Activated CD8-positive, alpha-beta memory T cell treated with anti-CD3 and anti-CD28 coated beads, Interleukin-2, amount 50 U/mL, for 24 hours (primary cell): ENCODE results near the gene CAMP.
"Not testable (repeated sequence)": the region's sequence is repeated elsewhere in the genome, so short reads cannot be mapped to it uniquely, and the experiment has no call there.

Experiments used
- DNase-seq: peaks from one replicate; pipeline ENCODE4 v3.0.0-alpha.2; 2020; ENCODE audit errors: extremely low read depth

The CAMP gene, protein sequence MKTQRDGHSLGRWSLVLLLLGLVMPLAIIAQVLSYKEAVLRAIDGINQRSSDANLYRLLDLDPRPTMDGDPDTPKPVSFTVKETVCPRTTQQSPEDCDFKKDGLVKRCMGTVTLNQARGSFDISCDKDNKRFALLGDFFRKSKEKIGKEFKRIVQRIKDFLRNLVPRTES

DNA sequence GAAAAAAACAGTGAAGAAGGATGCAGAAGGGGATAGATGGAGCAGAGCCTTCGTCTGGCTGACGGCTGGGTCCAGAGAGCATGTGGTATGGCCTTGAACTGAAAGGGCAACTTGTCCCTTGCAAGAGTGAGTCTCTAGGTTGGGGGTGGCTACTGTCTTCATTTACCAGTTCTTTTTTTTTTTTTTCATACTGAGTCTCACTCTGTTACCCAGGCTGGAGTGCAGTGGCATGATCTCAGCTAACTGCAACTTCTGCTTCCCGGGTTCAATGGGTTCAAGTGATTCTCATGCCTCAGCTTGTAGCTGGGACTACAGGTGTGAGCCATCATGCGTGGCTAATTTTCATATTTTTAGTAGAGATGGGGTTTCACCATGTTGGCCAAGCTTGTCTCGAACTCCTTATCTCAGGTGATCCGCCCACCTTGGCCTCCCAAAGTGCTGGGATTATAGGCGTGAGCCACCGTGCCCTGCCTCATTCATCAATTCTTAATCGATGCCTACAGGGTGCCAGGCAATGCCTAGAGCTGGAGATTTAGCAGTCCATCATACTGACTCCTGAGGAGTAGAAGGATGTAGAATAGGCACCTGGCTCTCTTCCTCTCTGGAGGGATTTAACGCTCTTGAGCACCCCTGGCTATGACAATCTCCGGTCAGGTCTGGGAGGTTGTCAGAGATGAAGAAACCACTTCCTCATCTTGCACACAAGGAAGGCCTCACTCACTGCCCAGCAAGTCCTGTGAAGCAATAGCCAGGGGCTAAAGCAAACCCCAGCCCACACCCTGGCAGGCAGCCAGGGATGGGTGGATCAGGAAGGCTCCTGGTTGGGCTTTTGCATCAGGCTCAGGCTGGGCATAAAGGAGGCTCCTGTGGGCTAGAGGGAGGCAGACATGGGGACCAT, at the start of gene CAMP:
TSS of gene CAMP (plus strand) at position 880 of the 898 bp plus-strand sequence. CDS start at position 897, 17 bp downstream.
- DNase-seq: no peak

DNA sequence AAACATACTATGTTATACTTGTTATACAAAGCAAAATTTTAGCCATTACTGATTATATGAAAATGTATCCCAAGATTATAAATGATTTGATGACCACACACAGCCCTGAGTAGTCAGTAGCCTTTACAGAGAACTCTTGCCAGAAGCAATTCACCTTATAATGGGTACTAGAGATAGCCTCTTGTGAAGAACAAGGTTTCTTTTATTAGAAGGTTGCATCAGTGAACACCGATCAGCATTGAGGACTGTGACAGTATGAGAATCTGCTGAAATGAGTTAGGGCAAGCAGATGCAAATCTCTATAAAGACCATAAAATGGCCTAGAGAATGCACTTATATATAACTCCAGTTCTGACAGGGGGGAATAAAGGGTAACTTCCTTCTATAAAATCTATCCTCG, 45.2 kb upstream of the CAMP start:
- DNase-seq: no peak

DNA sequence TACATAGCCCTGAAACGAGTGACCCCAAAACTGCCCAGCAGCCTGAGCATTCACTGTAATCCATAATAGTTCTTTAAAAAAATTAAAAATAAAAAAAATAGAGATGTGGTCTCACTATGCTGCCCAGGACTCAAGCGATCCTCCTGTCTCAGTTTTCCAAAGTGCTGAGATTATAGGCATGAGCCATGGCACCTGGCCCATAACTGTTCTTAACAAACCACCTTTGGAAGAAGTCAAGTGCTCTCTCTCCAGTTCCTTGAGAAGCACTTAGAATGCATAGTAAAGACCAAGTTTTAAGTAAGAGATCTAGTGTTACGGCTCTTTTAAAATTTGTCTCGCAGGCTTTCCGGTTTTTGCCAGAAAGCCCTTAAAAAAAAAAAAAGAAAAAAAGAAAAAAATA, 43.3 kb upstream of the CAMP start:
- DNase-seq: no peak

DNA sequence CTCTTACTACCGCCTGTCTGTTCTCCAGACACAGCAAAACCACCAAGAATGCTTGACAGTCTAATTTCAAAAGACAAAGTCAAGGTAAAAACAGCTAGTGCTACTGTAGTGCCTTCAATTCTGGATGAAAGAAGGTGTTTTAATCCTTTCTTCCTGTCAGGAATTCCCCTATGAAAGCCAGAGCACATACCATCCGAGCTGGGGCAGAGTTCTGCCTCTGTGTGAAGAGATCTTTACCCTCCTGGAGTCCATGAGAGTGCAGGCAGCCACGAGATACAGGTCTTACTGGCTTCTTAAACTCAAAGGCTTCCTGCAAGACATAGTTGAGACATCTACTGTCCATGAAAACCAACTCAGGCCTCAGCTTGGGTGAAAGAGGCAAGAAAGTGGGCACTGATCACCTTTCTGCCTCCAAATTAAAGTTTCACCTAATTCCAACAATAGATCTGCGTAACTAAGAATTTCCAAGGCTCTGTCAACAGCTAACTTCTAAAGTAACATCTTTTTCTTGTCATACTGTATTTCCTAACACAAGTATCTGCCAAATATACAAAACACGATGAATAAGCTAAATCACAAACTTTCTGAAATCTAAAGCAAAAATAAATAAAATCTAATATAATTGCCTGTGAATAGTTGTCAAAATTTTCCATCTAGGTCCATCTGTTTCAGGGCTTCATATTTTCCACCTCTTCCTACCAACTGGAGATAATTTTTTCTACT, 42.6 kb upstream of the CAMP start:
- DNase-seq: no peak

DNA sequence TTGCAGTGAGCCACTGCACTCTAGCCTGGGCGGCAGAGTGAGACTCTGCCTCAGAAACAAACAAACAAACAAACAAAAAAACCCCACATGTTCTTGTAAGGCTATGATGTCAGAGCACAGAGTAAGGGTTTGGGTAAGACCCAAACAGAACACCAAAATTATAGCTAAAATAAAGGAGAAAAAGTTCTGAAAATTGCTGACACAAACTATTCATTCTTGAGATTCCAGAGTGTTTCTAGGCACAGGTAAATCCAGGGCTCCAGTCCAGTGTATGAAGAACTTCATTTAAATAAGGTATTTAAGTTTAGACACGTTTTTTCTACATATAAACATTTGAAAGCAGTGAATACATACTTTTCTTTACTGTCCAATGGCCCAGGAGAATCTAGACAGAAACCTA, 39.0 kb upstream of the CAMP start:
- DNase-seq: no peak

DNA sequence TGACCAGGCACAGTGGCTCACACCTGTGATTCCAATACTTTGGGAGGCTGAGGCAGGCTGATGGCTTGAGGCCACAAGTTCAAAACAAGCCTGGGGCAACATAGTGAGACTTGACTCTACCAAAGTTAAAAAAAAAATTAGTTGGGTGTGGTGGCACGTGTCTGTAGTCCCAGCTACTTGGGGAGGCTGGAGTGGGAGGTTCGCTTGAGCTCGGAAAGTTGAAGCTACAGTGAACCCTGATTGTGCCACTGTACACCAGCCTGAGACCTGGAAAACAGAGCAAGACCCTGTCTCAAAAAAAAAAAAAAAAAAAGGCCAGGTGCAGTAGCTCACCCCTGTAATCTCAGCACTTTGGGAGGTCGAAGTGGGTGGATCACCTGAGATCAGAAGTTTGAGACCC, 38.2 kb upstream of the CAMP start:
- no peak for DNase-seq

DNA sequence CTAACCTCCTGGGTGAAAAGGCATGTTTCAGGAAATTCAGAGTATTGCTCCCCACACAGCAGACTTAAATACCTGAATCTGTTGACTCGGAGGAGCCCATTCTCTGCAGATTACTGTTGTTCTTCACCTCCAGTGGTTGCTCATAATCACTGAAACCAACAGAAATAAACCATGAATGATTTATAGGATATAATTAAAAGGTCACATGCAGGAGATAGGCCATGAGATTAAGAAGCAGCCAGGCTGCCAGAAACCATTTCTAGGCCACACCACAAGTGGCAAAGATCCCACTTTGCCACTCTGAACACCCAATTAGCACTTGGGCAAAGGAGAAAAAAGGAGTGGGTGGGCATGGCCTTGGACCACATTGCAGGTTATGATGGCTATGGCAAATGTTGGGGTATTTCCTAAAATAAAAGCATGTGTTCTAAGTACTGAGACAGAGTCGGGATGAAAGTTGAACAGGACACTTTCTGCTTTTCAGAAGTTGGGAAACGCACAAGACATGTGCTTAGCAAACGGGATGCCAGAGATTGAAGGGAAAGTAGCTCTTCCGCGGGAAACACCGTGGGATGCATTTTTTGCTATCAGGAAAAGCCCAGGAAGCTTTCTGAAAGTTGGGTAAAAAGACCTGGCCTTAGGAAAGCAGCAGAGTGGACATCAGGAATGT, 36.5 kb upstream of the CAMP start:
- no peak for DNase-seq

DNA sequence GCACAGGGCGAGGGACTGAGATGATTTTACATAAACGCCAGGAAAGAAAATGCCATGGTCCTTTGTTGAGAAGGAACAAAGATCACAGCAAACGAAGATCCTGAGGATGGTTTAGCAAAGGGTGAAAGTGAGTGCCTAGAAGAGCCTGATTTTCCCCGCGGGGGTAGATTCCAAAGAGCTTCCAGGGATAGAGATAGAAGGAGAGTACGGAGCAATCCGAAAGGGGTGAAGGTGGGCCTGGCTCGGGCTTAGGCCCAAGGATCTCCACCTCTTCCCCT, 36.1 kb upstream of the CAMP start:
- DNase-seq: no peak

DNA sequence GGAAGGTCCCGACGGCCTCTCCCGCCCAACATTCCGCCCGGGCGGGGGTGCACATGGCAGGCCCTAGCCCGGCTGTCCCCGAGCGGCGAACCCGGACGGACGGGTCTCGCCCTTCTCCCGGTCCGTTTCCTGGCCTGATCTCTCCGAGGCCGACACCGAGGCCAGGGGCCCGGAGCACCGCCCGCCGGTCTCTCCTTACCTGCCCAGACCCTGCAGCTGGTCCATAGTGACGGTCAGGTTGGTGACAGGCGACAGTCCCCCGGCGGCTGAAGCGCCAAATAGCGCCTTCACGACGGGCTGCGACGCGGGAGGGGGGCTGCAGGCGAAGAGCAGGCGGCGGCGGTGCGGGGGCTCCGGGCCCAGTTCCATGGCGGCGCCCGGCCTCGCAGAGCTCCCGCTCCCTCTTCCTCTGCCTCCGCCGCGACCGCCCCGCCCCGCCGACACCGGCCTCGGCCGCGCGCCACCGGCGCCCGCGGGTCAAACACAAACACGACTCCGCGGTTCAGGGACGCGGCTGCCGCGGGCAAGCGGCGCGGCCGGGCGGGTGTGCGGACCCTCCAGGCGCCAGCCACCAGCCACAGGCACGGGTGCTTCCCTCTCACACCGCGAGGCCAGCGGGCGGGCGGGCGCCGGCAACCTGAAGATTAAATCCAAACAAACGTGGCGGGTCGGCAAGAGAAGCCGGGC, 35.6 kb upstream of the CAMP start:
- DNase-seq: no peak

DNA sequence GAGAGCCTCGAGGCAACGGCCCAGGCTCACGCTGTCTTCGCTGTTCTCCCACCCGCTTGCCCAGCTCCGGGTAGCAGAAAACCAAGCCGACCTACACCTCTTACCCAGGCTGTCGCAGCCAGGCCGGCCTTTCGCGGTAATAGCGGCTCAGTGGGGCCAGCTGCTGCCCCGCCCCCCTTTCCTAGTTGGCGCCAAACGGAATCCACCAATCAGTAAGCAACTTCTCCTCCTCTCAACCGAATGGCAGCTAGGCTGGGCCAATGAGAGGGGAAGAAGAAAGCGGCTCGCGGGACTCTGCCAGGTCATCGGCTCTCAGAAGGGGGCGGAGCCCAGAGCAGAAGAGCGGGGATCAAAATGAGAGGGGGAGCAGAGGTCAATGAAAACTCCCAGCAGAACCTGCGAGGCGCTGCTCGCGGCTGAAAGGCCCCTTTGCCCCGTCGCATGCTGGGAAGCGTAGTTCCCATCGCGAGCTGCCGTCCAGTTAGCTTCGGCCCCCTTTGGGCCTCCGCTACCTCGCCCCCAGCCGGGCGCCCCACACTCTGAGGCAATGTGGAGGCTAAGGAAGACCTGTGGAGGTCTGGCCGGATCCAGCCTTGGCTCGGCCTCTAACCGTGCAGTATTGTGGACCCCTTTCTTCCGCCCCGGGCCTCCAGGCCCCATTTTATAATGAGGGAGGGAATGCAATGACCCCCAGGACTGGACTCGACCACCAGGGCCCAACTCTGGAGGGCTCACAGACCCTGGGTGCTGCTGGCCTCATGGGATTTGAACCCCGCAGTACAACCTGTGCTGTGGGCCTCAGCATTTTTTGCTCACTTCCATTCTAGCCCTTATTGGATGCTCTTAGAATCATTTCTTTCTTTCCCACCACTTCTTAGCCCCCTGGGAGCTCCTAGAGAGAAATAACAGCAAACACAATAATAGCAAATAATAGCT, 34.8 kb upstream of the CAMP start, which contains the start of gene CDC25A:
TSS of gene CDC25A (minus strand) at position 152 of the 936 bp plus-strand sequence. CDS start 470 bp downstream, outside the sequence.
- peak; percentile 91 for DNase-seq

DNA sequence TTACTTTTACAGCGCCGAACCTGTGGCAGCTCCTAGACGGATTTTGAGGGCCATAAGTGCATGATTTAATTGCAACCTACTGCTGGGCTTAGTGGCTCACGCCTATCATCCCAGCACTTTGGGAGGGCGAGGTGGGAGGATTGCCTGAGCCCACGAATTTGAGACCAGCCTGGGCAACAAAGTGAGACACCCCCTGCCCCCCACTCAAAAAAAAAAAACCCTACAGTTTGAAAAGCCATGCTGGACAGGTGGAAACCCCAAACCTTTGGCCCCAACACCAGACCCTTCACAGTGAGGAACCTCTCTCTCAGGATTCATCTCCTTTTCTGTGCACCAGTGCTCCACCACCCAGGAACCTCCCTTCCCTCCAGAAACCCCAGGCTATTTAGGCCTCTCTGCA, 34.0 kb upstream of the CAMP start:
- no peak for DNase-seq

DNA sequence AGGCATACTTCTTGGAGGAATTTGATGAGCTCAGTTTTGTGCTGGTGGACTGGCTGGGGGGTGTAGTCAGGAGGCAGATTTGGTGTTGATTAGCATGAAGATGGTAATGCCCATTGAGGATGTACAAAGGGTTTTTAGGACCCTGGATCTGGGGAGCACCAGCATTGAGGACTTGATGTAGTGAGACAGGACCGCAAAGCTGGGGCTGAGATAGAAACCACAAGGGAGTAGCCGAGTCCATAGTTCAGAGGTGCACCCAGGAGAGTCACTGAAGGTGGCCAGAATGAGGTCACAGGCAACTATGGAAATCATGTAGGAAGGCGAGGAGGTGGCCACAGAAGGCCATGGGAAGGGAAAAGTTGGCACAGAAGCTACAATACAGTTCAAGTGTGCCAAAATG, 32.4 kb upstream of the CAMP start:
- no peak for DNase-seq

DNA sequence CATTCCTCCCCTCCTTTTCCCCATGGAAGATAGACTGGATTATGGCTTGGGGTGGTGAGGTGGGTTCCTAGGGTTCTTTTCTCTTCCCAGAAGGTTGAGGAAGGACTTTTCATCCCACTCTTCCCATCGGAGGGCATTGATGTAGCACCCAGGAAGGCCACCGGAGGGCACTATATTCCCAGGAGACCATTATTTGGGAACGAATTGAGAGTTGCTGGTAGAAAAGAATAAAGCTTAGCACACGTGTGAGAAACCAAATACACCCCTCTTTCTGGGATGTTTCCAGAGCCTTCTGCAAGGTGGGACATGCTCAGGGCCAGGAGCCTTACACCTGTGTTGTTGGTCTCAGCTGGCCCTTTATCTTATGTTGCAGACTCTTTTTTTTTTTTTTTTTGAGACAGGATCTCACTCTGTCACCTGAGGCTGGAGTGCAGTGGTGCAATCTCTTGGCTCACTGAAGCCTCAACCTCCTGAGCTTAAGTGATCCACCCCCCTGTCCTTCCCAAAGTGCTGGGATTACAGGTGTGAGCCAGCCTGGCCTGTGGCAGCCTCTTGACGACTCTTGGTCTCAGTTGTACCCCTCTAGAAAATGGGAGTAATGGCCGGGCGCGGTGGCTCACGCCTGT, 28.7 kb upstream of the CAMP start:
- no peak for DNase-seq

DNA sequence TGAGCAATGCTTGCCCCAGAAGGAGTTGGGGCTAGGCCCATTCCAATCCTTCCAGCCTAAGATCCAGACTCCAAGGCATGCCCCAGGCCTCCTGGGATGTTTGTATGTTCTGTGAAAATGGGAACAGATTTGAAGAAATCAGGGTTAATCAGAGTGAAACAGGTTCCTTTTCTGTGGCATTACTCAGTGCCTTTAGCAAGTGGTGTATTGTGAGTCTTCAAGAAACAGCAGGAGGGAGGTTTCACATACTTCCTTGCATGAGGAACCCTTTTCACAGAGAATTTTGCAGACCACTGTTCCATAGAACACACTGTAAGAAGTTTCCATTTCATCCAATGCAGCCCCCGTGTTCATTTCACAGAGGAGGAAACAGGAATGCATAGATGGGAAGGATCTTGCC, 26.7 kb upstream of the CAMP start:
- no peak for DNase-seq

DNA sequence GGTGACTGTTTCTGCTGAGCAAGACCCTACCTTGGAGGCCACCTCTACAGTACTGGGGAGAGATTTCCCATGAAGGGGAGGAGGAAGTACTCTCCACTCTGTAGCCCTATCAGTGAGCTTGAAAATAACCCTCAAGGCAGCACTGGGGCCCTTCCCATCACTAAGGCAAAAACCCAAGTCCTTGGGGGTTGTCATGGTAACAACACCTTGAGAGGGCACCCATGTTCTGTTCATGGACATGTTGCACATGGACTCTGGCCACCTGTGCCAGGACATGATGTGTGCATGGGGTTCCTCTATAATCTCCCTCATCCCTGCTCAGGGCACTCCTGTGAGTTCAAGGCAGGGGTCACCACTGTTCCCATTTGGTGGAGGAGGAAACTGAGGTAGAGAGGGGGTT, 24.2 kb upstream of the CAMP start:
- no peak for DNase-seq

DNA sequence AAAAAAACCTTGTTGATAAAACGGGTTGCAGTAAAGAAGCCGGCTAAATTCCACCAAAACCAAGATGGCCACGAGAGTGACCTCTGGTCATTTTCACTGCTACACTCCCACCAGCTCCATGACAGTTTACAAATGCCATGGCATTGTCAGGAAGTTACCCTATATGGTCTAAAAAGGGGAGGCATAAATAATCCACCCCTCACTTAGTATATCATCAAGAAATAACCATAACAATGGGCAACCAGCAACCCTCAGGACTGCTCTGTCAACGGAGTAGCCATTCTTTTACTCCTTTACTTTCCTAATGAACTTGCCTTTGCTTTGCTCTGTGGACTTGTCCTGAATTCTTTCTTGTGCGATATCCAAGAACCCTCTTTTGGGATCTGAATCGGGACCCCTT, 20.7 kb upstream of the CAMP start:
- no peak for DNase-seq

DNA sequence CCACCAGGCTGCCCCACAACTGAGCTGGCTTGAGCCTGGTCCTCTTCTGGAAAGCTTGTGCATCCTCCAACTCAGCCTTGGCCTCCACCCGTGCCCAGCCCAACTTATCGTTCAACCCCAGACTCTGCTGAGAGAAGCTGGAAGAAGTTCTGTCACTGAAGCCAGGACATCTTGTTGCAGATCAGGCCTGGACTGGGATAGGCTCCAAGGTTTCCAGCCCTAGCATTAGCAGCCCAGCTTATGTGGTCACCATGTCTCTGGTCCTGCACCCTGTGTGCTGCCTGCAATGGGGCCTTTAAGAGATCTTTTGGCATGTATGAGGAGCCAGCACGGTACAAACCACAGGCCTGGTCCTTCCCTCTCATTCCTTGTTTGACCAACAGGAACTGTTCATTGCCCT, 15.2 kb upstream of the CAMP start:
- DNase-seq: no peak

DNA sequence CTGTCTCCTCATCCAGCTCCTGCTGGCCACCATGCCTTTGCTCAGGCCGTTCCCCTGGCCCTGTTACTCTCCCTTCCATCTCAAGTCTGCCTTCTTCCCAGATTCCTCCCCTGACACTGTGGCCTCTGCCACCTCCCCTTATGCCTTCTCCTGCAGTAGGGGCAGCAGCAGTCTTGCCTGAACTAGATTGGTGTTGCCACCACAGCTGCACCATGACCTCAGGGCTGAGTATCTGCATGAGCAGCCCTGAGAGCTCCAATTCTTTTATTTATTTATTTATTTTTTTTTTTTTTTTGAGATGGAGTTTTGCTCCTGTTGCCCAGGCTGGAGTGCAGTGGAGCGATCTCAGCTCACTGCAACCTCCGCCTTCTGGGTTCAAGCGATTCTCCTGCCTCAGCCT, 13.8 kb upstream of the CAMP start:
- DNase-seq: no peak

DNA sequence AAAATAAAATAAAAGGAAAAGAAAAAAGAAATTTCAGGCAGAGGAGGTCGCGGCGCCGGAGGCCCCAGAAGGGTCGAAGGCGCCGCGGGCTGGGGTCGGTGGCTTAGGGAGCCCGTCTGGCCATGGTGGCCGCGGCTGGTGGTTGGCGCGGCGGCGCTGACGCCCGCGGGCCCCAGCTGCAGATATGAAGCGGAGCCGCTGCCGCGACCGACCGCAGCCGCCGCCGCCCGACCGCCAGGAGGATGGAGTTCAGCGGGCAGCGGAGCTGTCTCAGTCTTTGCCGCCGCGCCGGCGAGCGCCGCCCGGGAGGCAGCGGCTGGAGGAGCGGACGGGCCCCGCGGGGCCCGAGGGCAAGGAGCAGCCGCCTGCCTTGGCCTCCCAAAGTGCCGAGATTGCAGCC, 12.8 kb upstream of the CAMP start:
- not testable (repeated sequence) for DNase-seq

DNA sequence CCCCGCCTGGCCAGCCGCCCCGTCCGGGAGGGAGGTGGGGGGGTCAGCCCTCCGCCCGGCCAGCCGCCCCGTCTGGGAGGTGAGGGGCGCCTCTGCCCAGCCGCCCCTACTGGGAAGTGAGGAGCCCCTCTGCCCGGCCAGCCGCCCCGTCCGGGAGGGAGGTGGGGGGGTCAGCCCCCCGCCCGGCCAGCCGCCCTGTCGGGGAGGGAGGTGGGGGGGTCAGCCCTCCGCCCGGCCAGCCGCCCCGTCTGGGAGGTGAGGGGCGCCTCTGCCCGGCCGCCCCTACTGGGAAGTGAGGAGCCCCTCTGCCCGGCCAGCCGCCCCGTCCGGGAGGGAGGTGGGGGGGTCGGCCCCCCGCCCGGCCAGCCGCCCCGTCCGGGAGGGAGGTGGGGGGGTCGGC, 11.5 kb upstream of the CAMP start:
- DNase-seq: not testable (repeated sequence)
